SK-MEL-5 (cell line): ENCODE measurements around the gene HYI. TPM values are rescaled to one million over a fixed set of nuclear protein-coding genes. Genes with fewer than 3 reads are reported as not detected.

Experiments used
- DNase-seq: peaks from one replicate; pipeline ENCODE4 v3.0.0-alpha.2; 2016; ENCODE audit warnings: low read depth, low spot score
- in situ Hi-C: cut with HindIII; loops from 2 replicates; pipeline ENCODE4 v1.10.0; 2016; ENCODE audit warnings: low sequenced_read_pairs, high pct_unique_total_duplicates, low pct_unique_long_range_greater_than_20kb
- total RNA-seq: library from RNA; depleted of rRNA; stranded (reverse); fragments of >200 nt; shearing (Covaris generic); gene quantifications from 2 replicates; pipeline ENCODE4 v1.2.3, GENCODE V29; 2014

The HYI gene
- total RNA-seq, 1 experiment from 2014 or later, result 0.74 TPM

DNA sequence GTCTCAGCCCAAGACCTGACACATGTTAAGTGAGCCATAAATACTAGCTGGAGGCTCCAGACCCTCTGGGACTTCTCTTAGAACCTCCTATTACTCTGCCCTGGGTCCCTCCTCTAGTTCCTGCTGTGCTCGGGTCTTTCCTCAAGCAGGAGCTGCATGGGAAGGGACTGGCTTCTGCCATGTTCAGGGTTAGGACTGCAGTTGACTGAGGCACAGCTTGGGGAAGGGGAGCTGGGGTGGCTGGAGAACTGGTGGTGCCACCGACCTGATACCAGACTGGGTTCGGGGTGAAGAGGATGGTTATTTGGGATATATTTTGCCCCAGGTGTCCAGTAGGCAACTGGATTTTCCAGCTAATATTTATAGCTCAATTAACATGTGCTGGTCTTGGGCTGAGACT, 15.7 kb downstream of the HYI start:
- DNase-seq, result no peak
- in situ Hi-C loops, result no loop called here

- in situ Hi-C loops, result no loop called here
Observed at GRCh38 chr1:43437031-43437973, 16.4 kb downstream of the HYI start.

DNA sequence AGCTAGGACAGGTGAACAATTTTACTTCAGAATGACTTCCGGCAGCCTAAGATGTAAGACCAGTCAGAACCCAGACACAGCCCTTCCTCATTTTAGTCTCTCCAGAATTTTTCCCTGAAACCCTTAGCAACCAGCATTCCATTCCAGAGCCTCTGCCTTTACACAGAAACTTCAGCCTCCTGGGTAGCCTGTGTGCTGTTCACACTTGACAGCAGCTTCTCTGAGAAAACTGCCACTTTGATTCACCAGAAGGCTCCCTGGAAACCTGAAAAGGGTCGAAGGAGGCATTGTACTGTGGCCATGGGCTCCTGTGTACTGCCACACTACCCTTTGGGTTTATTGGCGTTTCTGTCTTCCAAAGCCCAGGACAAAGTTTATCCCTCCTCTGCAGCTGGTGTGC, 17.4 kb downstream of the HYI start:
- DNase-seq, result no peak
- in situ Hi-C loops, result no loop called here

More at GRCh38 chr1:43437031-43437973, 16.4 kb downstream of the HYI start:
- no peak for DNase-seq

GRCh38 chr1:43435146-43436145, 18.3 kb downstream of the HYI start:
- in situ Hi-C loops, result no loop called here
- peak; percentile 29 for DNase-seq

GRCh38 chr1:43434256-43434655, 19.5 kb downstream of the HYI start:
- in situ Hi-C loops, result no loop called here
- DNase-seq, result no peak

- no peak for DNase-seq
- in situ Hi-C loops, result no loop called here
Observed at GRCh38 chr1:43432907-43433306, 20.8 kb downstream of the HYI start.

DNA sequence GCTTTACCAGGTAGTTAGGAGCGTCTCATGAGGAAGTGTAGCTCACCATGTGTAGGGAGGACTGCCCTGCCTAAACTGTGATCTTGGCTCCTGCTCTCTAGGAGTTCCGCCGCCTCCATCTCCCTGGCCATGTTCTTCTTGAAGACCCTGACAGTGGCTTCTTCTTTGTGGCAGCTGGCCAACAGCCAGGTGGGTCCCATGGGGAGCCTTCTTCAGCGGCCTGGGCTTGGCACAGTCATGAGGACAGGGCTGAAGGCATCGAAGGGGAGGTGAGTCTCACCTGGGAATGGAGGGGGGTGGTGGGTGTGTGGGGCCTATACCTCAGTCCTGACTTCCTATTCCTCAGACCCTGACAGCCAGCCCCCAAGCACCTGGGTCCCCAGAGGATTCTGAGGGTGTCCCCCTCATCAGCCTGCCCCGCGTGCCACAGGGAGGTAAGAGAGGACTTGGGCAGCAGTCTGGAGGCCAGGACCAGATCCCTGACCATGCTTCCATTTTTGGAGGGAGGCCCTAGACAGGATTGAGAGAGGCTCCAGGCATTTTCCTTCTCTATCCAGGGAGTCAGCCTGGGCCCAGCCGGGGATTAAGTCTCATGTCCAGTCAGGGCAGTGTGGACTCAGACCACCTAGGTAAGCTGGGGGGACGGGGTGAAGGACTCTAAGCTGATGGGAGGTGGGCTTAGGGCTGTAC, 21.4 kb downstream of the HYI start:
- in situ Hi-C loops, result no loop called here
- no peak for DNase-seq

- no peak for DNase-seq
- in situ Hi-C loops, result no loop called here
Observed at GRCh38 chr1:43431676-43432075, 22.1 kb downstream of the HYI start.

DNA sequence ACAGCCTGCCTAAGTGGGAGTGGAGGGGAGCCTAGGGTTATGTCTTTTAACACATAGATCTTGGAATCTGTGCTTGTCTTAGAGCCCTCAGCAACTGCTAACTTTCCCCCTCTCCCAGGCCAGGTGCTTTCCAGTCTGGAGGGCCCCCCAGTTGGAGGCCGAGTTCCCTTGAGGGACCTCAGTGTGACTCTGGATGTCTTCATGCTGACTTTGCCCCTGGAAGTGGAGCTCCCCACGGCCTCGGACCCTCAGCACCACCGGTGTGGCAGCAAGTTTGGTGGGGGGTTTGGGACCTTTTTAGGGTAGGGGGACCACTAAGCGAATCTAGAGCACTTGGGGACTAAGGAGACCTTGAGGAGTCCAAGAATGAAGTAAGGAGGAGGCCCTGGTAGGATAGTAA, 22.9 kb downstream of the HYI start:
- in situ Hi-C loops, result no loop called here
- DNase-seq, result no peak

- DNase-seq, result no peak
- in situ Hi-C loops, result no loop called here
Observed at GRCh38 chr1:43427941-43428340, 25.8 kb downstream of the HYI start.

- in situ Hi-C loops, result no loop called here
- no peak for DNase-seq
Observed at GRCh38 chr1:43427524-43427923, 26.2 kb downstream of the HYI start.

GRCh38 chr1:43426221-43426620, 27.5 kb downstream of the HYI start:
- DNase-seq, result no peak
- in situ Hi-C loops, result no loop called here

GRCh38 chr1:43425045-43425444, 28.7 kb downstream of the HYI start:
- no peak for DNase-seq

DNA sequence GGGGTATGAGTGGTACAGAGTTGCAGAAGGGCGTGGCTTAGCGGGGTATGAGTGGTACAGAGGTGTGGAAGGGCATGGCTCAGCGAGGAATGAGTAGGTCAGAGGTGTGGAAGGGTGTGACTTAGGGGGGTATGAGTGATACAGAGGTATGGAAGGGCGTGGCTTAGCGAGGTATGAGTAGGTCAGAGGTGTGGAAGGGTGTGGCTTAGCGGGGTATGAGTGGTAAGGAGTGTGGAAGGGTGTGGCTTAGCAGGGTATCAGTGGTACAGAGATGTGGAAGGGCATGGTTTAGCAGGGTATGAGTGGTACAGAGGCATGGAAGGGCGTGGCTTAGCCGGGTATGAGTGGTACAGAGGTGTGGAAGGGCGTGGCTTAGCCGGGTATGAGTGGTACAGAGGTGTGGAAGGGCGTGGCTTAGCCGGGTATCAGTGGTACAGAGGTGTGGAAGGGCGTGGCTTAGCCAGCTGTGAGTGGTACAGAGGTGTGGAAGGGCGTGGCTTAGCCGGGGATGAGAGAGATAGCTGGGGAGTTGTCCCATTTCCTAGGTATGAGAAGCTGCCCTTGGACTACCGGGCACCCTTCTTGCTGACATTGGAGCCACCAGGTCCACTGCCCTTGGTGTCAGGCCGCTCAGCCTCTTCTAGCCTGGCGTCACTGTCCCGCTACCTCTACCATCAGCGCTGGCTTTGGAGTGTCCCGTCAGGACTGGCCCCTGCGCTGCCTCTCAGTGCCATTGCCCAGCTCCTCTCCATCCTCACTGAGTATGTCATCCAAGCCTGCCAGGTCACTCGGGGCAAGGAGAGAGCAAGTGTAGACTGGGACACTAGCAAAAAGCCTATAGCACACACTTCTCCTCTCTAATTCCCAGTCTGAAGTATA, 29.8 kb downstream of the HYI start:
- DNase-seq, result no peak
- in situ Hi-C loops, result no loop called here

More at GRCh38 chr1:43425045-43425444, 28.7 kb downstream of the HYI start:
- in situ Hi-C loops, result no loop called here

GRCh38 chr1:43422995-43423671, 30.6 kb downstream of the HYI start:
- DNase-seq, result no peak
- in situ Hi-C loops, result no loop called here

- in situ Hi-C loops, result no loop called here
- no peak for DNase-seq
Observed at GRCh38 chr1:43421976-43422750, 31.6 kb downstream of the HYI start.
